ENCODE data around the gene PAWR.
"Not testable (repeated sequence)": the region's sequence is repeated elsewhere in the genome, so short reads cannot be mapped to it uniquely, and the experiment has no call there.

PAWR gene

GRCh38 chr12:79592865-79593264 is 97.9 kb downstream of the PAWR start:
- DNase-seq = no peak

- no peak for DNase-seq
Observed at GRCh38 chr12:79591988-79592387, 98.8 kb downstream of the PAWR start.

- no peak for DNase-seq
Observed at GRCh38 chr12:79590751-79591150, 100.0 kb downstream of the PAWR start.

- DNase-seq = no peak
Observed at GRCh38 chr12:79587368-79587767, 103.4 kb downstream of the PAWR start.

- DNase-seq = no peak
Observed at GRCh38 chr12:79585147-79585546, 105.6 kb downstream of the PAWR start.

- no peak for DNase-seq
Observed at GRCh38 chr12:79573820-79574219, 116.9 kb downstream of the PAWR start.

- DNase-seq = no peak
Observed at GRCh38 chr12:79569679-79570078, 121.1 kb downstream of the PAWR start.

- no peak for DNase-seq
Observed at GRCh38 chr12:79567175-79567563, 123.6 kb downstream of the PAWR start.

GRCh38 chr12:79566452-79567174 is 124.2 kb downstream of the PAWR start:
- no peak for DNase-seq

- not testable (repeated sequence) for DNase-seq
Observed at GRCh38 chr12:79564727-79565350, 125.9 kb downstream of the PAWR start.

GRCh38 chr12:79563021-79563740 is 127.6 kb downstream of the PAWR start:
- DNase-seq = no peak

GRCh38 chr12:79561401-79562132 is 129.2 kb downstream of the PAWR start:
- no peak for DNase-seq

- no peak for DNase-seq
Observed at GRCh38 chr12:79560225-79560889, 130.4 kb downstream of the PAWR start.

GRCh38 chr12:79559591-79559990 is 131.2 kb downstream of the PAWR start:
- DNase-seq = no peak

- no peak for DNase-seq
Observed at GRCh38 chr12:79558924-79559469, 131.8 kb downstream of the PAWR start.

GRCh38 chr12:79557690-79558315 is 133.0 kb downstream of the PAWR start:
- DNase-seq = no peak

- peak; percentile 49 for DNase-seq
Observed at GRCh38 chr12:79555028-79555925, 135.5 kb downstream of the PAWR start.

GRCh38 chr12:79553863-79554574 is 136.7 kb downstream of the PAWR start:
- no peak for DNase-seq

- DNase-seq = no peak
Observed at GRCh38 chr12:79552192-79552591, 138.6 kb downstream of the PAWR start.
